Activated T-cell treated with anti-CD3 and anti-CD28 coated beads, Interleukin-2, amount 50 U/mL, for 4 hours (primary cell): Measurements from ENCODE around the gene SATB2. TPM values are rescaled to one million over a fixed set of nuclear protein-coding genes. Genes with fewer than 3 reads are reported as not detected.

Source experiments
- ATAC-seq, 2 donors: fragments of 200-7000 bp; cut with Tn5 transposase; one replicate each; pipeline ENCODE4 v1.10.0; 2021
- DNase-seq: peaks from one replicate; pipeline ENCODE4 v3.0.0-alpha.2; 2020
- H3K27me3 Mint-ChIP-seq: one replicate; pipeline ENCODE4 v1.8.0; 2021; ENCODE audit warnings: low read depth, mixed read lengths
- H3K36me3 Mint-ChIP-seq: one replicate; pipeline ENCODE4 v1.8.0; 2022; ENCODE audit warnings: mixed read lengths; ENCODE audit not compliant: insufficient read depth
- H3K4me1 Mint-ChIP-seq: one replicate; pipeline ENCODE4 v1.8.0; 2021; ENCODE audit warnings: low read depth, mixed read lengths
- H3K4me3 Mint-ChIP-seq: one replicate; pipeline ENCODE4 v1.8.0; 2021; ENCODE audit warnings: mild to moderate bottlenecking, moderate library complexity, mixed read lengths
- H3K9me3 Mint-ChIP-seq: one replicate; pipeline ENCODE4 v1.8.0; 2021; ENCODE audit warnings: mixed read lengths
- total RNA-seq, 3 donors: library from RNA; stranded (reverse); gene quantifications; one replicate each; pipeline ENCODE4 v1.2.1, GENCODE V29; 2021

The SATB2 gene
- total RNA-seq, 3 donors from 2014 or later = 0.14 to 0.30 (median 0.18) TPM

- no peaks in the 10 kb centered on the region for H3K4me1 Mint-ChIP-seq
- H3K27me3 Mint-ChIP-seq = peaks cover 11% of the 10 kb centered on the region
- no peak for ATAC-seq
- no peak for DNase-seq
- H3K9me3 Mint-ChIP-seq = no peaks in the 10 kb centered on the region
- H3K4me3 Mint-ChIP-seq = no peak overlapping the region
- no peaks in the 10 kb centered on the region for H3K36me3 Mint-ChIP-seq
These were observed 38.3 kb downstream of the SATB2 start for GRCh38 chr2:199419428-199419827.

GRCh38 chr2:199414465-199414864 is 43.3 kb downstream of the SATB2 start:
- no peaks in the 10 kb centered on the region for H3K36me3 Mint-ChIP-seq
- no peak for DNase-seq
- no peak for ATAC-seq
- no peaks in the 10 kb centered on the region for H3K9me3 Mint-ChIP-seq
- no peak overlapping the region for H3K4me3 Mint-ChIP-seq
- H3K27me3 Mint-ChIP-seq = peaks cover 5% of the 10 kb centered on the region
- no peaks in the 10 kb centered on the region for H3K4me1 Mint-ChIP-seq

- peaks cover 4% of the 10 kb centered on the region for H3K27me3 Mint-ChIP-seq
- ATAC-seq (no peak), DNase-seq (no peak)
- H3K4me1 Mint-ChIP-seq = no peaks in the 10 kb centered on the region
- no peaks in the 10 kb centered on the region for H3K9me3 Mint-ChIP-seq
- no peaks in the 10 kb centered on the region for H3K36me3 Mint-ChIP-seq
- H3K4me3 Mint-ChIP-seq = no peak overlapping the region
These were observed 43.7 kb downstream of the SATB2 start for GRCh38 chr2:199414001-199414400.

GRCh38 chr2:199409759-199410529 is 47.8 kb downstream of the SATB2 start:
- ATAC-seq (no peak), DNase-seq (no peak)
- no peaks in the 10 kb centered on the region for H3K36me3 Mint-ChIP-seq
- H3K27me3 Mint-ChIP-seq = peaks cover 3% of the 10 kb centered on the region
- H3K4me3 Mint-ChIP-seq = no peak overlapping the region
- H3K4me1 Mint-ChIP-seq = no peaks in the 10 kb centered on the region
- H3K9me3 Mint-ChIP-seq = no peaks in the 10 kb centered on the region

- H3K36me3 Mint-ChIP-seq = no peaks in the 10 kb centered on the region
- H3K9me3 Mint-ChIP-seq = no peaks in the 10 kb centered on the region
- no peaks in the 10 kb centered on the region for H3K4me1 Mint-ChIP-seq
- H3K4me3 Mint-ChIP-seq = no peak overlapping the region
- ATAC-seq = no peak
- H3K27me3 Mint-ChIP-seq = peaks cover 3% of the 10 kb centered on the region
- no peak for DNase-seq
These were observed 50.3 kb downstream of the SATB2 start for GRCh38 chr2:199407421-199407820.

- DNase-seq (no peak), ATAC-seq (no peak)
- Mint-ChIP-seq H3K36me3 (no peaks in the 10 kb centered on the region), H3K9me3 (no peaks in the 10 kb centered on the region), H3K4me1 (no peaks in the 10 kb centered on the region), H3K27me3 (peaks cover 5% of the 10 kb centered on the region), H3K4me3 (no peak overlapping the region)
These were observed 52.5 kb downstream of the SATB2 start for GRCh38 chr2:199405241-199405640.

- H3K4me1 Mint-ChIP-seq = no peaks in the 10 kb centered on the region
- DNase-seq = no peak
- no peaks in the 10 kb centered on the region for H3K9me3 Mint-ChIP-seq
- H3K4me3 Mint-ChIP-seq = no peak overlapping the region
- H3K27me3 Mint-ChIP-seq = peaks cover 5% of the 10 kb centered on the region
- ATAC-seq = no peak
- H3K36me3 Mint-ChIP-seq = no peaks in the 10 kb centered on the region
These were observed 52.9 kb downstream of the SATB2 start for GRCh38 chr2:199404841-199405240.

- no peaks in the 10 kb centered on the region for H3K9me3 Mint-ChIP-seq
- no peaks in the 10 kb centered on the region for H3K4me1 Mint-ChIP-seq
- H3K4me3 Mint-ChIP-seq = no peak overlapping the region
- H3K27me3 Mint-ChIP-seq = peaks cover 10% of the 10 kb centered on the region
- ATAC-seq = no peak
- no peaks in the 10 kb centered on the region for H3K36me3 Mint-ChIP-seq
- DNase-seq = no peak
These were observed 62.4 kb downstream of the SATB2 start for GRCh38 chr2:199395311-199395710.

GRCh38 chr2:199392363-199392762 is 65.4 kb downstream of the SATB2 start:
- no peak overlapping the region for H3K4me3 Mint-ChIP-seq

GRCh38 chr2:199388728-199389268 is 68.9 kb downstream of the SATB2 start:
- ATAC-seq = no peak
- Mint-ChIP-seq H3K4me1 (no peaks in the 10 kb centered on the region), H3K36me3 (no peaks in the 10 kb centered on the region), H3K4me3 (no peak overlapping the region), H3K27me3 (peaks cover 5% of the 10 kb centered on the region), H3K9me3 (no peaks in the 10 kb centered on the region)
- no peak for DNase-seq

More at GRCh38 chr2:199392363-199392762, 65.4 kb downstream of the SATB2 start:
- DNase-seq = no peak
- no peaks in the 10 kb centered on the region for H3K36me3 Mint-ChIP-seq
- no peaks in the 10 kb centered on the region for H3K4me1 Mint-ChIP-seq
- H3K27me3 Mint-ChIP-seq = peaks cover 7% of the 10 kb centered on the region
- ATAC-seq = no peak
- no peaks in the 10 kb centered on the region for H3K9me3 Mint-ChIP-seq

- Mint-ChIP-seq H3K27me3 (peaks cover 11% of the 10 kb centered on the region), H3K36me3 (no peaks in the 10 kb centered on the region), H3K4me3 (no peak overlapping the region), H3K4me1 (no peaks in the 10 kb centered on the region), H3K9me3 (no peaks in the 10 kb centered on the region)
- ATAC-seq (no peak), DNase-seq (no peak)
These were observed 73.7 kb downstream of the SATB2 start for GRCh38 chr2:199384043-199384442.

GRCh38 chr2:199383021-199383420 is 74.7 kb downstream of the SATB2 start:
- no peaks in the 10 kb centered on the region for H3K36me3 Mint-ChIP-seq
- H3K4me3 Mint-ChIP-seq = no peak overlapping the region
- H3K9me3 Mint-ChIP-seq = no peaks in the 10 kb centered on the region
- H3K4me1 Mint-ChIP-seq = no peaks in the 10 kb centered on the region
- no peak for DNase-seq
- ATAC-seq = no peak
- H3K27me3 Mint-ChIP-seq = peaks cover 11% of the 10 kb centered on the region

- DNase-seq (no peak), ATAC-seq (no peak)
- Mint-ChIP-seq H3K4me1 (no peaks in the 10 kb centered on the region), H3K9me3 (no peaks in the 10 kb centered on the region), H3K4me3 (no peak overlapping the region), H3K27me3 (peaks cover 11% of the 10 kb centered on the region), H3K36me3 (no peaks in the 10 kb centered on the region)
These were observed 75.6 kb downstream of the SATB2 start for GRCh38 chr2:199382091-199382490.

GRCh38 chr2:199381531-199381930 is 76.2 kb downstream of the SATB2 start:
- Mint-ChIP-seq H3K4me3 (no peak overlapping the region), H3K9me3 (no peaks in the 10 kb centered on the region), H3K36me3 (no peaks in the 10 kb centered on the region), H3K27me3 (peaks cover 11% of the 10 kb centered on the region), H3K4me1 (no peaks in the 10 kb centered on the region)
- no peak for DNase-seq
- ATAC-seq = no peak

- ATAC-seq (no peak), DNase-seq (no peak)
- peaks cover 9% of the 10 kb centered on the region for H3K27me3 Mint-ChIP-seq
- no peaks in the 10 kb centered on the region for H3K9me3 Mint-ChIP-seq
- no peaks in the 10 kb centered on the region for H3K4me1 Mint-ChIP-seq
- H3K4me3 Mint-ChIP-seq = no peak overlapping the region
- H3K36me3 Mint-ChIP-seq = no peaks in the 10 kb centered on the region
These were observed 78.6 kb downstream of the SATB2 start for GRCh38 chr2:199378948-199379650.
